Measurements from ENCODE around the gene MRPL33. TPM values are rescaled to one million over a fixed set of nuclear protein-coding genes. Genes with fewer than 3 reads are reported as not detected.

MRPL33 gene
- total and polyA plus RNA-seq, 2 of the 13 experiments (the other 11 are each of a cell fraction or from before 2014, with no cell fraction given): 69.7 to 218 TPM

- no peak for TF ChIP-seq MEIS1 (CRISPR knock-in tag; IDR thresholded peaks at IDR 0.05; ENCODE audit: borderline replicate concordance)
- no peak for TF ChIP-seq CREB3 (CRISPR knock-in tag; IDR thresholded peaks at IDR 0.05)
- TF ChIP-seq SMAD3 (CRISPR knock-in tag; IDR thresholded peaks at IDR 0.05): no peak
- TF ChIP-seq GFI1 (CRISPR knock-in tag; IDR thresholded peaks at IDR 0.05; ENCODE audit: borderline replicate concordance): no peak
Measured at GRCh38 chr2:27756091-27756490, 15.4 kb upstream of the MRPL33 start (continued).

DNA sequence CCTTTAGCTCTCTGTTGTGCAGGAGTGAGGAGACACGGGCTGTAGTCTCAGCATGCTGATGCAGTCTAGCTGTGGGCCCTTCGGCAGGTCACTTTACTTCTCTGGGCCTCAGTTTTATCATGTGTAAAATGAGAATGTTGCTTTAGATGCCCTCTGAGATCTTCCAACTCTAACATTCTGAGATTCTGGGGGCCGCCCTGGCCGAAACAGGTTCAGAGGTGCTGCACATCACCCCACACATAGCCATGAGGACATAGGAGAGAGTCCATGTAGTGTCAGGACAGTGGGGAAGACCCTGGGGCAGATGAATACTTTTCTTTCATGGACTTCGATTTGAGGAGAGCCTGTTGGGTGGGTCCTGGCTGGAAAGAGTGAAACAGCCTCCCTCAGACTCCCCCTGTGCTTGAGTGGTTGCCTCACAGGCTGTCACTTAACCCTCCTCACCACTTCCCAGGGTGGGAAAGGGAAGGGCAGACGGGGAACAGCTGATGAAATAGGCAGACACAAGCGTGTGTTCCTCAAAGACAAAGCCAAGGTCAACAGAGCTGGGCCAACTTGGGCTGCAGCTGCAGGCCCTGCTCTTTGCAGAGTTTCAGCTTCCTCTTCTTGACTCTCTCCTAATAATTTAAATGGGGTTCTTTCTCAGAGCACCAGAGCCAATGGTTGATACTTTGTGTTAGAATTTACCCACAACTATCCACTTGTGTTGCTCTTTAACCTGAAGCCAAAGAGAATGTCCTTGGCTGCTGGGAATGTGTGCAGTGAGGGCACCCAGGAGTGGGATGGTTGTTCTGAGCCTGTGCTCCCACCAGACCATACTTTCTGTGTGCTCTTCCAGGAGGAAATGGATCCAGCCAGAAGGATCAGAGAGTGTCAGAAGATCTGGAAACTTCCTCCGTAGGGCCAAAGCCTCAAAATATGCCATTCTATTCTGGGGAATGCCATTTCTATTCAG is 14.7 kb upstream of the MRPL33 start:
- intact Hi-C loops (cut with micrococcal nuclease; ENCODE audit: unreplicated experiment) (no loop called here), in situ Hi-C loops (cut with HindIII; ENCODE audit: extremely low pct_ligation_motif_present, low pct_unique_long_range_greater_than_20kb) (loop anchor here (10.0 kb wide), 1 partner anchor 638 kb away; the partner anchor contains the start of gene FOSL2)
- H3K4me2 ChIP-seq (ENCODE audit: low read depth, low read length): peak overlapping the region; percentile 40
- H3K9me3 ChIP-seq (ENCODE audit: low read length): no peaks in the 10 kb centered on the region
- no TSS peak for BruUV-seq (replicated peaks)
- H3K4me3 ChIP-seq (replicated peaks in 1 of 3; ENCODE audit: insufficient read depth in 1 of 3, low read depth in 2 of 3, low read length in 3 of 3): no peak overlapping the region
- peaks cover 3% of the 10 kb centered on the region; the same call in 1 of the 2 replicates for H4K20me1 ChIP-seq (ENCODE audit: insufficient read depth, low read length)
- peaks cover 71% of the 10 kb centered on the region for H3K4me1 ChIP-seq (ENCODE audit: insufficient read depth, low read length)
- DNase-seq (ENCODE audit: low spot score) (no peak), FAIRE-seq (no peak), ATAC-seq (no peak; the same call in 2 of the 3 replicates)
- ChIA-PET CTCF (ENCODE audit: low intra/inter-chr PET ratio, low total read pairs) (no interaction called here), POLR2A (interaction anchor here (0.7 to 16.2 kb wide), 13 partner anchors 9 to 640 kb away, joined by 3 to 248 read pairs (median 6); partner anchors contain the start of genes BABAM2, FOSL2, MRPL33 and RBKS)
- peaks cover 18% of the 10 kb centered on the region for H3K79me2 ChIP-seq (ENCODE audit: insufficient read depth, low read length)
- H3K27me3 ChIP-seq (ENCODE audit: control insufficient read depth in 1 of 2, insufficient read depth in 2 of 2, low read length in 2 of 2): no peaks in the 10 kb centered on the region
- H3K27ac ChIP-seq (ENCODE audit: extremely low read length, insufficient read depth, low read length): peak overlapping the region; percentile 25
- H3K9ac ChIP-seq (ENCODE audit: insufficient read depth, low read depth, low read length): peak overlapping the region; percentile 4; the same call in 1 of the 2 replicates
- 65% methylated on average over 8 of the region's 8 CpGs for WGBS (ENCODE audit: low lambda C conversion rate)
- H2AFZ ChIP-seq (ENCODE audit: low read length): no peak overlapping the region
- H3K36me3 ChIP-seq (replicated peaks in 1 of 2; ENCODE audit: control insufficient read depth in 1 of 2, insufficient read depth in 2 of 2, low read length in 2 of 2): peaks cover 3% of the 10 kb centered on the region in 2 experiments; a peak in 4 of 5 replicates
- TF ChIP-seq RAD21 (CRISPR knock-in tag; IDR thresholded peaks at IDR 0.05): no peak
- TF ChIP-seq FOXM1 (CRISPR knock-in tag; IDR thresholded peaks at IDR 0.05): no peak
- no peak for TF ChIP-seq POLR2A (IDR thresholded peaks at IDR 0.05; ENCODE audit: insufficient read depth in 1 of 2, low read depth in 2 of 2, low read length in 2 of 2)
- TF ChIP-seq HMGXB3 (CRISPR knock-in tag; IDR thresholded peaks at IDR 0.05; ENCODE audit: borderline replicate concordance): no peak
- TF ChIP-seq U2AF2 (IDR thresholded peaks at IDR 0.05; ENCODE audit: low read depth, low read length): no peak
- TF ChIP-seq BORCS8-MEF2B (CRISPR knock-in tag; IDR thresholded peaks at IDR 0.05): no peak
- no peak for TF ChIP-seq AGO1 (IDR thresholded peaks at IDR 0.05; ENCODE audit: low read depth, low read length, poor library complexity, severe bottlenecking)
- TF ChIP-seq AGO2 (optimal IDR thresholded peaks at IDR 0.05; ENCODE audit: low read depth, low read length): no peak
- no peak for TF ChIP-seq KLF9 (CRISPR knock-in tag; IDR thresholded peaks at IDR 0.05; ENCODE audit: low read depth)
- TF ChIP-seq TCF12 (IDR thresholded peaks at IDR 0.05): no peak
- no peak for TF ChIP-seq TCF12 (CRISPR knock-in tag; IDR thresholded peaks at IDR 0.05)
- TF ChIP-seq THYN1 (CRISPR knock-in tag; IDR thresholded peaks at IDR 0.05; ENCODE audit: borderline replicate concordance, low read depth): no peak
